Melanocyte of skin (primary cell): ENCODE data around the gene DGAT2L6. TPM values are rescaled to one million over a fixed set of nuclear protein-coding genes. Genes with fewer than 3 reads are reported as not detected.

ENCODE experiments used
- small RNA-seq, 2 donors: library from RNA; depleted of rRNA; stranded (forward); fragments of <200 nt; gene quantifications; one replicate each; pipeline ENCODE3, GENCODE V24; 2012
- total RNA-seq, 2 donors: library from RNA; depleted of rRNA; stranded (reverse); fragments of >200 nt; gene quantifications; 2 replicates each; pipeline ENCODE4 v1.2.3, GENCODE V29; 2012

DGAT2L6 gene, protein sequence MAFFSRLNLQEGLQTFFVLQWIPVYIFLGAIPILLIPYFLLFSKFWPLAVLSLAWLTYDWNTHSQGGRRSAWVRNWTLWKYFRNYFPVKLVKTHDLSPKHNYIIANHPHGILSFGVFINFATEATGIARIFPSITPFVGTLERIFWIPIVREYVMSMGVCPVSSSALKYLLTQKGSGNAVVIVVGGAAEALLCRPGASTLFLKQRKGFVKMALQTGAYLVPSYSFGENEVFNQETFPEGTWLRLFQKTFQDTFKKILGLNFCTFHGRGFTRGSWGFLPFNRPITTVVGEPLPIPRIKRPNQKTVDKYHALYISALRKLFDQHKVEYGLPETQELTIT
- total RNA-seq: not detected

DNA sequence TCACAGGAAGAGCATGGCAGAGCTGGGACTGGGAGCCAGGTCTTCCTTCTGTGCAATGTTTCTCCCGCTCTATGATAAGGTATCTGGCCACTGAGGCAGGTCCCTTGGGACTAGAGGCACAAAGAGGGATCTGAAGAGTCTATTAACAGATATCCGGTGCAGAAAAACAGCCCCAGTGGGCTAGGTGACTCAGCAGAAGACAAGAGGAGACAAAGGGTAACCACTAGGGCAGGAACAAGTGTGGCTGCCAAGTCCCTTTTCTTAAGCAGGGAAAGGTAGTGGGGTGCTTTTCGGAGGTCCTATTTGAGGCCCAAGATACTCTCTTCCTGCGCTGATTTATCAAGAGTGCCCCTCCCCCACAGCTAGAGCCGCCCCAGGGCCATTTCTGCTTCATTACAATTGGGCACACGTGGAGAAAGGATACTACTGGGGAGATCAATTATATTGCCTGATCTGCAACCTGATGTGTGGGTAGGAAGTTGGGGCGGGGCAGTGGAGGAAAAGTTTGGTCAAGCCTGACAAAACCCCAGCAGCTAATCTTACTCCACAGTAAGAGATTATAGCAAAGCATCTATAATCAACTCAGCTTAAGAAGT is at the start of gene DGAT2L6:
TSS of gene DGAT2L6 (plus strand) at position 546 of the 596 bp plus-strand sequence. CDS start 100 bp downstream, outside the sequence.

DNA sequence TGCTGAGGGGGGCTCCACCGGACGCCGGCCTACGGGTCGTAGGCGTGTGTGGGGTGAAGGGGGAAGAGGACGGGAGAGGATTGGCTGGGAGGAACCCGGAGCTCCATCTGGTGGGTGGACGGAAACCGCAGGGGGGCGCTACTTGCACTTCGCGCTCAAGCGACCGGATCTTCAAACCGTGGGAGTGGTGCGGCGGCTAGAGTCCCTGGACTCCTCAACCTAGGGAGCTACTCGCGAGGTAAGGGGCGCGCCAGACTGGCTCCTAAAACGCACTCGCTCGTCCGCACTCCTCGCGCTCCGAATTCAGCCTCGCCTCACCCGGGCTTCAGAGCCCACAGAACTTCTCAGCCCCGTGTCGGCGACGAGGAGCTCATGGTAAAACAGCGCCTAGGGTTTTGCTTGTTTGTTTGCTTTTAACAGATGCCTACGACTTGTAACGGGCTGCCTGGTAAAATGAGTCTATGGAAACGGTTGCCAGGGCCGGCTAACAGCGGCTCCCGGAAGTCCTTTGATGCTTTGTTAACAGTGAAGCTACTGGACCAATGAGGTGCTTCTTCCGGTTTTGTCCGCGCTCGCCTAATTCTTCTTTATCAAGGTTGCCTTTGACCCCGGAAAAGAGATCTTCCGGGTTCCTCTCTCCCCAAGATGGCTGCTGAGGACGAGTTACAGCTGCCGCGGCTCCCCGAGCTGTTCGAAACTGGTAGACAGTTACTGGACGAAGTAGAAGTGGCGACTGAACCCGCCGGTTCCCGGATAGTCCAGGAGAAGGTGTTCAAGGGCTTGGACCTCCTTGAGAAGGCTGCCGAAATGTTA is 43.8 kb upstream of the DGAT2L6 start, which contains the start of gene IGBP1:
TSS of gene IGBP1 (plus strand) at position 145 of the 813 bp plus-strand sequence. CDS start at position 646, 501 bp downstream.

DNA sequence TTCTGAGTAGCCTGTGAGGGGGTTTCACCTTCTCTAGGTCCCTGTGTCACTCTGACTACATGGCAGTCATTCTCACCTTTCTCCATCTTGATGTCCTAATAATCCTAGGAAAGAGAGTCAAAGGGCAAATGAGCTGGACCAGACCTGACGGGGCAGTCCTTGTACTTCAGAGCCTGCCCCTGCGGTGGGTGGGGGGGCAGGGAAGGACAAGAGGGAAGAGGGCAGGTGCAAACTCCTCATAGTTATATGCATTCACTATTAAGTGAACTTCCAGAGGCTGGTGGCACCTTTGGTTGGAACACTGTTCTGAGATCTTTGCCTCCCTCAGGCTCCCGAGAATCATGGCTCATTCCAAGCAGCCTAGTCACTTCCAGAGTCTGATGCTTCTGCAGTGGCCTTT is 57.1 kb downstream of the DGAT2L6 start, which contains the start of gene AWAT1:
TSS of gene AWAT1 (plus strand) at position 301 of the 400 bp plus-strand sequence. CDS start at position 342, 41 bp downstream.

Small RNA genes lying within 50 kb of the gene (small RNA-seq; reads per million reads assigned to genes)
- gene RNA5SP507: 0 to 0.04 reads per million in 2 donors

Other genes with a start within 250 kb of the DGAT2L6 start
- not detected for gene AWAT2, start 127.5 kb upstream of the DGAT2L6 start, total RNA-seq
- not detected for gene OTUD6A, start 115.0 kb upstream of the DGAT2L6 start, total RNA-seq
- gene IGBP1, start 44.0 kb upstream of the DGAT2L6 start, total RNA-seq: 10 to 100 TPM; 32.7 to 50.6 TPM
- gene AWAT1, start 57.2 kb downstream of the DGAT2L6 start, total RNA-seq: not detected
- under 1 TPM in 1 of 2 donors, not detected in 1; 0.34 TPM for gene P2RY4, start 82.7 kb downstream of the DGAT2L6 start, total RNA-seq
- not detected for gene ARR3, start 90.9 kb downstream of the DGAT2L6 start, total RNA-seq
- not detected for gene RAB41, start 104.7 kb downstream of the DGAT2L6 start, total RNA-seq
- gene PDZD11, start 112.4 kb downstream of the DGAT2L6 start, total RNA-seq: 10 to 100 TPM; 54.0 to 64.3 TPM
- 10 to 100 TPM; 11.7 to 20.6 TPM for gene KIF4A, start 112.6 kb downstream of the DGAT2L6 start, total RNA-seq
- gene GDPD2, start 245.8 kb downstream of the DGAT2L6 start, total RNA-seq: not detected